ENCODE results near the gene BASP1. TPM values are rescaled to one million over a fixed set of nuclear protein-coding genes. Genes with fewer than 3 reads are reported as not detected.
A peak's percentile ranks its signal among the peaks of the same experiment; 100 is the strongest.

The BASP1 gene
- total and polyA plus RNA-seq, 2 donors (not counting 1 experiment from before 2014, with no cell fraction given): 53.0 to 66.4 TPM

GRCh38 chr5:17261075-17261474, 43.6 kb downstream of the BASP1 start:
- H3K36me3 ChIP-seq (replicated peaks in 1 of 2; ENCODE audit: control extremely low read depth in 1 of 2, control insufficient read depth in 1 of 2, extremely low read depth in 1 of 2, insufficient read depth in 2 of 2, low read length in 1 of 2): peaks cover 1 to 10% of the 10 kb centered on the region in 2 experiments
- no peak overlapping the region for H2AFZ ChIP-seq (ENCODE audit: insufficient read depth, low read depth, low read length, poor library complexity, severe bottlenecking)
- Mint-ChIP-seq H3K4me1 (peaks cover 85% of the 10 kb centered on the region), H3K27me3 (no peaks in the 10 kb centered on the region), H3K9me3 (ENCODE audit: insufficient read depth) (no peaks in the 10 kb centered on the region), H3K4me3 (no peak overlapping the region), H3K27ac (peak overlapping the region; percentile 73)
- peaks cover 0 to 9% (median 5%) of the 10 kb centered on the region in 3 donors for H3K9me3 ChIP-seq (ENCODE audit: control extremely low read depth in 1 of 3, control insufficient read depth in 2 of 3, insufficient read depth in 1 of 3, low read length in 2 of 3)
- ATAC-seq (ENCODE audit: low read depth): no peak
- intact Hi-C loops (cut with micrococcal nuclease): loop anchor here (10.0 kb wide), 1 partner anchor 54 kb away; no protein-coding TSS in a partner anchor
- H3K4me3 ChIP-seq (ENCODE audit: control extremely low read depth in 1 of 5, extremely low read depth in 1 of 5, insufficient read depth in 1 of 5, low read depth in 2 of 5, low read length in 4 of 5): no peak overlapping the region
- peaks cover 34 to 37% of the 10 kb centered on the region in 2 donors for H3K4me1 ChIP-seq (ENCODE audit: control insufficient read depth in 2 of 2, insufficient read depth in 2 of 2, low read length in 2 of 2)
- no peaks in the 10 kb centered on the region for H3K27me3 ChIP-seq (replicated peaks in 1 of 4; ENCODE audit: control extremely low read depth in 1 of 4, control insufficient read depth in 3 of 4, insufficient read depth in 4 of 4, low read length in 3 of 4)
- no peak for DNase-seq
- no peak overlapping the region for H3K27ac ChIP-seq (ENCODE audit: low read length in 2 of 2)
- H3K9ac ChIP-seq (ENCODE audit: low read length): no peak overlapping the region
- H4K20me1 ChIP-seq (ENCODE audit: control insufficient read depth, insufficient read depth, low read length, poor library complexity, severe bottlenecking): peaks cover 5% of the 10 kb centered on the region
- ChIA-PET CTCF (no interaction called here), POLR2A (no interaction called here)
- no peak overlapping the region for H3K4me2 ChIP-seq (replicated peaks; ENCODE audit: low read depth, low read length, poor library complexity, severe bottlenecking)
- H3K79me2 ChIP-seq (ENCODE audit: control insufficient read depth, insufficient read depth, low read length): peaks cover 98% of the 10 kb centered on the region
- no peak for TF ChIP-seq CTCF (IDR thresholded peaks at IDR 0.05)
- TF ChIP-seq EZH2 (IDR thresholded peaks at IDR 0.05; ENCODE audit: borderline replicate concordance, insufficient read depth, low read depth, low read length, poor library complexity, severe bottlenecking): no peak
- no CpG with 5 or more reads among the region's 3 CpGs for WGBS (ENCODE audit: insufficient coverage)

GRCh38 chr5:17265041-17265440, 47.6 kb downstream of the BASP1 start:
- DNase-seq (no peak), ATAC-seq (ENCODE audit: low read depth) (no peak)
- peaks cover 5% of the 10 kb centered on the region for H4K20me1 ChIP-seq (ENCODE audit: control insufficient read depth, insufficient read depth, low read length, poor library complexity, severe bottlenecking)
- H3K9me3 ChIP-seq (ENCODE audit: control extremely low read depth in 1 of 3, control insufficient read depth in 2 of 3, insufficient read depth in 1 of 3, low read length in 2 of 3): peaks cover 0 to 5% (median 0%) of the 10 kb centered on the region in 3 donors
- peak overlapping the region; percentile 90 for H3K27ac Mint-ChIP-seq
- no peak overlapping the region for H3K4me2 ChIP-seq (replicated peaks; ENCODE audit: low read depth, low read length, poor library complexity, severe bottlenecking)
- no peak overlapping the region for H3K9ac ChIP-seq (ENCODE audit: low read length)
- intact Hi-C loops (cut with micrococcal nuclease): loop anchor here (10.0 kb wide), 1 partner anchor 50 kb away; no protein-coding TSS in a partner anchor
- H3K4me1 ChIP-seq (ENCODE audit: control insufficient read depth in 2 of 2, insufficient read depth in 2 of 2, low read length in 2 of 2): peaks cover 38 to 39% of the 10 kb centered on the region in 2 donors
- no peaks in the 10 kb centered on the region for H3K27me3 ChIP-seq (replicated peaks in 1 of 4; ENCODE audit: control extremely low read depth in 1 of 4, control insufficient read depth in 3 of 4, insufficient read depth in 4 of 4, low read length in 3 of 4)
- ChIA-PET CTCF (interaction anchor here (1.3 kb wide), 1 partner anchor 49 kb away, joined by 5 read pairs; no protein-coding TSS in a partner anchor), POLR2A (no interaction called here)
- no peak overlapping the region for H3K4me3 Mint-ChIP-seq
- no peaks in the 10 kb centered on the region for H3K27me3 Mint-ChIP-seq
- no peak overlapping the region for H2AFZ ChIP-seq (ENCODE audit: insufficient read depth, low read depth, low read length, poor library complexity, severe bottlenecking)
- H3K36me3 ChIP-seq (replicated peaks in 1 of 2; ENCODE audit: control extremely low read depth in 1 of 2, control insufficient read depth in 1 of 2, extremely low read depth in 1 of 2, insufficient read depth in 2 of 2, low read length in 1 of 2): peaks cover 3 to 5% of the 10 kb centered on the region in 2 experiments
- no peak overlapping the region for H3K4me3 ChIP-seq (ENCODE audit: control extremely low read depth in 1 of 5, extremely low read depth in 1 of 5, insufficient read depth in 1 of 5, low read depth in 2 of 5, low read length in 4 of 5)
- H3K4me1 Mint-ChIP-seq: peaks cover 79% of the 10 kb centered on the region
- H3K9me3 Mint-ChIP-seq (ENCODE audit: insufficient read depth): no peaks in the 10 kb centered on the region
- peak overlapping the region in 1 of 2 donors; percentile 71 for H3K27ac ChIP-seq (ENCODE audit: low read length in 2 of 2)
- no peak for TF ChIP-seq CTCF (IDR thresholded peaks at IDR 0.05)
- TF ChIP-seq EZH2 (IDR thresholded peaks at IDR 0.05; ENCODE audit: borderline replicate concordance, insufficient read depth, low read depth, low read length, poor library complexity, severe bottlenecking): no peak
- peaks cover 98% of the 10 kb centered on the region for H3K79me2 ChIP-seq (ENCODE audit: control insufficient read depth, insufficient read depth, low read length)
- WGBS (ENCODE audit: insufficient coverage): 100% methylated on average over 1 of the region's 2 CpGs

Measured in B cell (primary cell).